ENCODE results near the gene PANK4. TPM values are rescaled to one million over a fixed set of nuclear protein-coding genes. Genes with fewer than 3 reads are reported as not detected.

The PANK4 gene
- total RNA-seq, 1 experiment from 2014 or later, result 32.2 TPM

DNA sequence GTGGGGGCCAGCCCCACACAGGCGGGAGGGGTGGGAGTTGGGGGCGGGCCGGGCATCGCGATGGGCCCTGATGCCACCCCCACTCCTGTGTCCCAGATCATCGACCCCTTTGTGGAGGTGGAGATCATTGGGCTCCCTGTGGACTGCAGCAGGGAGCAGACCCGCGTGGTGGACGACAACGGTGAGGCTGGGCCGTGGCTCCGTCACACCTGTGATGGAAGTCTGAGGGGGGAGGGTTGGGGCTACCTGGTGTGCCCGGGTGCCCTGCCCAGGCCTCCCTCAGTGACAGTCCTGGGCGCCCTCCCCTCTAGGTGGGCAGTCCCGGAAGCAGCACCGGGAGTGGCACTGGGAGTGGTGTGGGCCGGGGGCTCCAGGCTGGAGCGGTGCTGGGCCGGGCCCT is 27.7 kb downstream of the PANK4 start:
- H3K23ac ChIP-seq (ENCODE audit: insufficient read length, low read depth, low read length), result no peak overlapping the region
- H2BK15ac ChIP-seq (ENCODE audit: low read depth, low read length), result no peak overlapping the region
- H3K9ac ChIP-seq (ENCODE audit: extremely low read depth, insufficient read length, low read length), result no peak overlapping the region
- H2BK5ac ChIP-seq (ENCODE audit: insufficient read length, low read length), result no peak overlapping the region
- no CpG with 5 or more reads among the region's 19 CpGs for WGBS (ENCODE audit: extremely low coverage, insufficient read length, low lambda C conversion rate)
- H3K27me3 Mint-ChIP-seq (ENCODE audit: low read depth), result peaks cover 21% of the 10 kb centered on the region
- H2AK5ac ChIP-seq (ENCODE audit: insufficient read length, low read length), result no peak overlapping the region
- H2AFZ ChIP-seq (ENCODE audit: low read length), result no peak overlapping the region
- no peaks in the 10 kb centered on the region for H3K27me3 ChIP-seq (ENCODE audit: insufficient read depth, low read length)
- no peak overlapping the region for H3K27ac ChIP-seq (ENCODE audit: insufficient read length, low read depth, low read length)
- no peaks in the 10 kb centered on the region for H3K9me3 Mint-ChIP-seq
- H3K79me2 ChIP-seq (ENCODE audit: insufficient read depth, low read length), result no peaks in the 10 kb centered on the region
- no peaks in the 10 kb centered on the region for H3K9me3 ChIP-seq (ENCODE audit: control insufficient read depth, low read depth, low read length)
- no peak overlapping the region for H3K4me2 ChIP-seq (ENCODE audit: insufficient read depth, insufficient read length, low read length)
- TF ChIP-seq, protein P1, sequence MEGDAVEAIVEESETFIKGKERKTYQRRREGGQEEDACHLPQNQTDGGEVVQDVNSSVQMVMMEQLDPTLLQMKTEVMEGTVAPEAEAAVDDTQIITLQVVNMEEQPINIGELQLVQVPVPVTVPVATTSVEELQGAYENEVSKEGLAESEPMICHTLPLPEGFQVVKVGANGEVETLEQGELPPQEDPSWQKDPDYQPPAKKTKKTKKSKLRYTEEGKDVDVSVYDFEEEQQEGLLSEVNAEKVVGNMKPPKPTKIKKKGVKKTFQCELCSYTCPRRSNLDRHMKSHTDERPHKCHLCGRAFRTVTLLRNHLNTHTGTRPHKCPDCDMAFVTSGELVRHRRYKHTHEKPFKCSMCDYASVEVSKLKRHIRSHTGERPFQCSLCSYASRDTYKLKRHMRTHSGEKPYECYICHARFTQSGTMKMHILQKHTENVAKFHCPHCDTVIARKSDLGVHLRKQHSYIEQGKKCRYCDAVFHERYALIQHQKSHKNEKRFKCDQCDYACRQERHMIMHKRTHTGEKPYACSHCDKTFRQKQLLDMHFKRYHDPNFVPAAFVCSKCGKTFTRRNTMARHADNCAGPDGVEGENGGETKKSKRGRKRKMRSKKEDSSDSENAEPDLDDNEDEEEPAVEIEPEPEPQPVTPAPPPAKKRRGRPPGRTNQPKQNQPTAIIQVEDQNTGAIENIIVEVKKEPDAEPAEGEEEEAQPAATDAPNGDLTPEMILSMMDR (conservative IDR thresholded peaks at IDR 0.05), result no peak
- no peaks in the 10 kb centered on the region for H3K23me2 ChIP-seq (ENCODE audit: insufficient read length, low read depth, low read length, poor library complexity, severe bottlenecking)
- H2BK12ac ChIP-seq (ENCODE audit: insufficient read length, low read depth, low read length), result no peak overlapping the region
- no peaks in the 10 kb centered on the region for H3K4me1 ChIP-seq (ENCODE audit: insufficient read depth, low read length)
- no peak overlapping the region for H4K91ac ChIP-seq (ENCODE audit: insufficient read length, low read depth, low read length)
- H3K14ac ChIP-seq (ENCODE audit: insufficient read depth, low read length), result no peak overlapping the region; the same call in 1 of the 2 replicates
- no peaks in the 10 kb centered on the region for H3K4me1 Mint-ChIP-seq
- H4K5ac ChIP-seq (ENCODE audit: insufficient read length, low read depth, low read length), result no peak overlapping the region
- no peaks in the 10 kb centered on the region for H3K79me1 ChIP-seq (ENCODE audit: insufficient read depth, low read depth, low read length, poor library complexity, severe bottlenecking)
- H2BK120ac ChIP-seq (ENCODE audit: low read depth, low read length, poor library complexity, severe bottlenecking), result no peak overlapping the region
- no peak overlapping the region for H3K4me3 Mint-ChIP-seq
- no peak overlapping the region for H4K8ac ChIP-seq (replicated peaks; ENCODE audit: insufficient read length, low read depth, low read length)
- H3K18ac ChIP-seq (ENCODE audit: insufficient read length, low read depth, low read length), result no peak overlapping the region
- no peaks in the 10 kb centered on the region for H3K36me3 Mint-ChIP-seq (ENCODE audit: insufficient read depth in 1 of 3, low read depth in 3 of 3)
- H3K56ac ChIP-seq (ENCODE audit: insufficient read length, low read depth, low read length), result no peak overlapping the region
- H2BK20ac ChIP-seq (ENCODE audit: low read depth, low read length, poor library complexity, severe bottlenecking), result no peak overlapping the region
- no peak overlapping the region for H3K27ac Mint-ChIP-seq
- DNase-seq, result no peak
- H4K20me1 ChIP-seq (ENCODE audit: control insufficient read depth, insufficient read depth, insufficient read length), result no peaks in the 10 kb centered on the region
- H3T11ph ChIP-seq (ENCODE audit: low read length), result no peak overlapping the region
- no peak overlapping the region for H3K4ac ChIP-seq (ENCODE audit: low read depth, low read length)
